HG02852 (cell line): Measurements from ENCODE around the gene PCMTD2.
"Not testable (repeated sequence)": the region's sequence is repeated elsewhere in the genome, so short reads cannot be mapped to it uniquely, and the experiment has no call there.

Source experiments
- ATAC-seq: cut with Tn5 transposase; IDR thresholded peaks from one replicate; pipeline ENCODE4 v1.9.1; 2021; ENCODE audit warnings: mild to moderate bottlenecking, moderate library complexity; ENCODE audit not compliant: unreplicated experiment

PCMTD2 gene

DNA sequence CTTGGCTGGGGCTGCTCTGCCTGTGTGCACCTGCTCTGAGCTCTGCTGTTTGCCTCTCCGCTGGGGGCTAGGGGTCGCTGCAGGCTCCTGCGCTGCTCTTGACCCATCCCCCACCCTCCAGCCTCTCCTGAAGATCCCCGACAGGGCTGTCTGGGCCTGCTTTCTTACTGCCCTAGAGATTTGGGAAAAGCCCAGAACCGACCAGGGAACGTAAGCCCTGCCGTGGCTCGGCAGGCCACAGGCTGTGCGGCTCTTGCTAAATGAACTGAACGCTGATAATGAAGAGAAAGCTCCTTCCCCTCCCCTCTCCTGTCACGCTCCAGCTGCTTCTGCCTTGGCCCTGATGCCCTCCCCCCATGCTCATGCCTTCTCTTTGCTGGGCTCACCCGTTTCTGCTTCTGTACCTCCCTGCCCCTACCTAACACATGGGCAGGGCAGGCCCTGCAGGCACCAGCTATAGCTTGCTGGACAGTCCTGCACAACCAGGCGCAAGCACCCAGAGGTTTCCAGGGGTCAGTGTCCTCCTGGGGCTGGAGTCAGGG lies 32.0 kb upstream of the PCMTD2 start:
- no peak for ATAC-seq

DNA sequence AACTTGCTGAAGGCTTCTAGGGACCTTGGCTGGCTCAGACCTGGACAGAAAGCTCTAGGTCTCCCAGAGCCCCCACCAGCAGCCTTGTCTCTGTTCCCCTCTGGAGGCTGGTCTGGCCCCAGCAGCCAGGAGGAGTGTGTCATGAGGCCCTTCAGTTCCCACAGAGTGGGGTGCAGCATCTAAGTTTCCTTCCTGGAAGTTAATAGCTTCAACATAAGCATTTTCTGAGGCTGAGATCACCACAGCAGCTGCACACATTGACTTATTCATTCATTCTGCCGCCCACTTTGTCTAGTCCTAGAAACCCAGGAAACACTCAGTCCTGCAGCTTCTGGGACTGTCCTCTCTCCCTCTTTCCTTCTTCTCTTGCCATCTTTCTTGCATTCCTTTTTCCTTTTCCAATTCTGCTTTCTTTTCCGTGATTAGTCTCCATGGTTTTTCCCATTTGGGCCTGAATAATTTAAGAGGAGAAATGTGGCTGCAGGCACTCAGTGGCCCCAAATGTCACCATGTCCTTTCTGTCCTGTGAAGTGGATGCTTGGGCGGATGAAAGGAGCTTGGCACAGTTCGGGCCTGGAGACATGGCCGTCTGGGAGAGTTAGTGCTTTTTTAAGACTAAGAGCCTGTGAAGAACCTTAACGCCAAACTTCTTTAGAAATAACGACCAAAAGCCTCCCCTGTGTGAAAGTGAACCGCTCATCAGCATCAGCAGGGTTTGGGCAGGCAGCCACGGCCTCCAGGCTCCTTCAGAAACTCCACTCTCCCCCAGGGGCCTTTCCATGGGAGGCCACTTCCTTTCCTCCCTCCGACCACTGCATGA lies 31.0 kb upstream of the PCMTD2 start:
- no peak for ATAC-seq

DNA sequence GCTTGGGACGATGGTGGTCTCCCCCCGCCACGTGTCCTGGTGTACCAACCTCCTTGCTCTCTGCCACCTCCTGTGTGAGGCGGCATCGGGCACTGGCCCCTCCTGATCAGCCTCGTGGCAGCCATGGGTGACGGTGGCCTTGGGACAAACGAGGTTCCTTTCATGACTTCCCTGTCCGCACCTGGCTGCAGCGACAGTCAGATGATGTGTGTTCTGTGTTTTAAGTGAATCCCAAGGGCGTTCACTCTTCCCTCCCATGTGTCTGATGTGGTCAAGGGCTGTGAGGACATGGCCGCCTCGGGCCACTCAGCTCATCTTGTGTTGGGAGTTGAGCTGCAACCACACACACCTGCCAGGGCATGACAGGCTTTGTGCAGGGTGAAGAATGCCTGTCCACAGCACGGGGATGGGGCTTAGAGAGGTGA lies 30.4 kb upstream of the PCMTD2 start:
- no peak for ATAC-seq

DNA sequence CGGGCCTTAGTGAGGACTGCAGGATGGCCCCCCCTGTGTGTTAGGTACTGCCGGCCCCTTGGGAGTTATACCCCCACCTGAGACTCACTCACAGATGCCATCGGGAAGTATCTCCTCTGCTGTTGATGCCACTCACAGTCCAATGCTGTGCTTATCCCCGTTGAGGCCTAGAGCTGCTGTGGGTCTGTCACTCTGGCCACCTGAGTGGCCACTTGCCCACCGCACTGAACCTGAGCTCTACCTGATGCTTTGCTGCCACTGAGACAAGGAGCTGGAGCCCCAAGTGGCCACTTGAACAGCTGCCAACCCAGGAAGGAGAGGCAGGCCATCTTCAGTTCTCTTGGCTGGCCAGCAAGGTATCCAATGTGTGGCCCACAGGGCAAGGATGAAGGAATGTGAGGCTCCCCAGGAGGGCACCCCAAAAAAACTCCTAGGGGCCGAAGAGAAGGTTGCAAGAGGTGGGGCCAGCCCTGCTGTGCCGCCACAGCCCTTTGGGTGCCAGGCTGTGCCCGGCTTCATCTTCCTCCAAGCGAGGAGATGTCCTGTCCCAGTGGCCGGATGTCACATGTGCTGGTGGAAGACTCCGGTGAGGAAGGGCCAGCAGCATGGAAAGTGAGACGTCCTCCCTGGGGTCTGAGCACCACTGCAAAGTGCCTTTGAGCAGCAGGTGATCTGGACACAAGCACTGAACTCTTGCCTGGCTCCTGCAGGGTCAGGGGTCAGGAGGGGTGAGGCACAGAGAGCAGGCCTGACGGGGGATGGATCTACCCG lies 29.5 kb upstream of the PCMTD2 start:
- ATAC-seq: no peak

DNA sequence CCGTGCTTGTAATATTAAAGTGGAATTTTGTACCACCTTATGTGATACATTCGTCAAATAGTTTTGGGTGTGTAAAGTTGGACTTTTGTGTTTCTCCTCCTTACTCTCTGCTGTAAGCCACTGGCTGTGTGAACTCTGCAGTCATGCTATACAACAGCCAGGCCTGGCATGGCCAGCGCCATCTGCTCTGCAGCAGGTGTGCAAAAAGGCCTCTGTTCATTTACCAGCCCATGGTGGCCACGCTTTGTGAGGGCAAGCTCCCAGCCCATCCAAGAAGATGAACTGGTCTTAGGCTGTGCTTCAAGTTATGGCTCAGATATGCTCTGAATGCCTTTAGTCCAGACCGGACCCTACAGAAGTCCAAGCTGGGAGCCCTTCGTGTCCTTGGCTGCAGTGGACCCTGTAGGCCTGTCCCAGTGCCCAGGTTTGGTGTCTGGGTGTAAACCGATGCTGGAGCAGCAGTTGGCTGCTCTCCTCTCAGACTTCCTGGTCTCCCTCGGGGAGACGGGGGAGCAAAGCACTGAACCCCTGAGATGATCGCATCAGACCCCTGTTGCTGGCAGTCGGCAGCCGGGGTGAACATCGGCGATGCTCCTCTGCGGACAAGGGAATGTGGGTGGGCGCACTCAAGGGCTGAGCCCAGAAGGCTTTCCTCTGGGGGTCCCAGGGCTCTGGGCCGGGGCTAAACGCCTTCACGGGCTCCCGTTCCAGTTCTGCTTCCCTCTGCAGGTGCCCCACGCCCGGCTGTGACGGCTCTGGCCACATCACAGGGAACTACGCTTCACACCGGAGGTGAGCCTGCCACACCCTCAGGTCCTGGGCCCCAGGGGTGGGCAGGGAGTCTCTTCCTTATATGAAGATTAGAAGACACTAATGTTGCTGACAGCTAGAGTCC lies 28.6 kb upstream of the PCMTD2 start:
- no peak for ATAC-seq

DNA sequence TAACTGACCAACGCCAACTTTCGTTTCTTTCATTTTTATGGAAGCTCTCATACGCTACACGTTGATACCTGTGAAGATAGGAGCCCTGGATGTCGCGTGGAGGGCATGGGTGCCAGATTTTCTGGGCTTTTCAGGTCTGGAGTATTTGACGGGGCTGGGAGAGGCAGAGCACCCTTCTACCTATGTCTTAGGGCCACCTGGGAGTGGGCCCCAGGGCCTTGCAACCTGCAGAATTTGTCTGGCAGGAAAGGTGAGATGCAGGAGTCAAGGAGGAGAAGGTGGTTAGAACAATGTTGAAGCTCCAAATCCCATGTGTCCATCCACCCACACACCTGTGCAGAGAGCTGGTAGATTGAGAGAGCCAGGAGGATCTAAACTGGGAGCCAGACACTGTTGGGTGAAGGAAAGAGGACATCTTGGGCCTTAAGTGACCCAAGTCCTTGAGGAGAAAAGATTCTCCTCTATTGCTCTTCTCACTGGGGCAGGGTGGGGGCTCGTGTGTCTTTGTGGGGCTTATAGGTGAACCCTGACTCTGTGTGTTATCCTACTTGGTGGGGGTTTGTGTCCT lies 27.4 kb upstream of the PCMTD2 start:
- no peak for ATAC-seq

DNA sequence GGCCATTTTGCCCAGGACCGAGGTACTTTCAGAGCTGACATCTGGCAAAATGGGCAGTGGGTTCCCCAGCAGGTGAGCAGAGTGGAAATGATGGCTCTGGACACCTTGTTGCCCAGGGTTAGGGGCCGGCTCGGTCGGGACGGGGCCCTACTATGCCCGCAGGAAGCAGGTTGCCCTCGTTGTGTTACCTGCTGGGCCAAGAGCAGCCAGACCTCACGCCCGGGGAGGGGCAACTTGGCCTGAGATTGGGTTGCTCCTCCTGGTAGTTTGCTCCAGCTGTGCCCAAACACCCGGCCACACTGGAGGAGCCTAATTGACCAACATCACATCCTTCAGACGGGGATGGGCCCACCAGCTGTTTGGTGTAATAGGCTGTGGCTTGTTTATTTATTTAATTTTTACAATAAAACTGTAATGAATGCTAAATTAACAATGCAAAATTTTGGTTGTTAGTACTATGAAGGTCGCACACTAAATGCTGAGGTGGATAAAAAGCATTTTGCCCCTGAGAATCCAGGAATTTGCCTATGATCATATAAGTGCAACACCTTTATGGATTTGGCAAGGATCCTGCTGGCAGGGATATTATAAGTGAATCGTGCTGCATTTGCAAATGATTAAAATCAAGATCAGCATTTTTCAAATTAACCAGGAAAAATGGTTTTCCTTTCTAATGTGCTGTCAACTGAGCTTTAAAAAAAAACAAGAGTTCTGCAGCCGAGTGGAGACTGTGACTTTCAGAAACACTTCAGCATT lies 26.6 kb upstream of the PCMTD2 start:
- ATAC-seq: no peak

DNA sequence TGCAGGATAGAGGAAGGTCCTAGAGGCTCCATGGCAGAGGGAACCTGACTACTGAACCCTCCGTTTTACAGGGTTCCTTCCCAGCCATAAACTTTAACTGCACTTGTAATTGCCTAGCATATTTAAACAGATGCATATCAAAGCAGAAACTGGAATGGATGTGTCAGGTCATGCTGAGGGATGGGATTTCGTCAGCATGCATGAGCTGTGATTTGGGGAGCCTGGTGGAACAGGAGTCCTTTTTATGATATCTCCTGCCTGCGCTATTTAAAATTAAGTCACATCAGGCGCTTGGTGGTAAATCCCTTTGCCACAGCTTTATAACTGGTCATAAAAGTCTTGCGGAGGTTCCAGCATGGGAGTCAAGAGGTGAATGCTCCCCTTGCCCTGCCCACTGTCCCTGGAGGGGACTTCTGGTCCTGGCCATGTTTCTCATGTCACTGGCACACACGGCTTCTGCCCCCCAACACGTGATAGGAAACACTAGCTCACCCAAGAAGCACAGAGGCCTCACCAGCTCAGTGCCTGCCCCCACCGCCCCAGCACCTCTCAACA lies 26.0 kb upstream of the PCMTD2 start:
- ATAC-seq: no peak

DNA sequence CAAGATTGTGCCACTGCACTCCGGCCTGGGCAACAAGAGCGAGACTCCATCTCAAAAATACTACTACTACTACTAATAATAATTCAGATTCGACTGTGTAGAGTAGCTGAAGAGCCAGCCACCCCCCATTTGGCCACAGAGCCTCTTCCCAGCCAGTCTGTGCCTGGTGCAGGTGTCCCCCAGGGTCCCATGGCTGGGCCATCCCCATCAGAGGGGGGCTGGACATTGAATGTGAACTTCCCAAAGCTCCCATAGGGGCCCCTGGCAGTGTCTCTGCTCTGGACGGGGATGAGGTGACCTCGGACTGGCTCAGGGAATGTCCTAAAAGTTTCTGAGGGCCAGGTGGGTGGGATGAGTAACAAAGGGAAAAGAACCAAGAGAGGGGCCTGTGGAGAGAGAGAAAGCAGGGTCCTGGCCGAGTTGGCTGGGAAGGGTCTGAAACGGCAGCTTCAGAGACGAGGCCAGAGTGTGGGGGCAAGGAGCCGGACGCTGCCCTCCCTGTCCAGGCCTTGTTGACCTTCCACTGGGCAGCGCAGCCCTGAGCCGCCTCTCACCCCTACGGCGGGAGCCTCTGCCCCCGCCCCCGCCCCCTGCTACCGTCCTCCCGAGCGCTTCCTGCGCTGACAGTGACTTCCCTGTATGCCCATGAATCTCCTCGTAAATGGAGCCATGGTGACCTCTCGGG lies 24.9 kb upstream of the PCMTD2 start:
- ATAC-seq: no peak

DNA sequence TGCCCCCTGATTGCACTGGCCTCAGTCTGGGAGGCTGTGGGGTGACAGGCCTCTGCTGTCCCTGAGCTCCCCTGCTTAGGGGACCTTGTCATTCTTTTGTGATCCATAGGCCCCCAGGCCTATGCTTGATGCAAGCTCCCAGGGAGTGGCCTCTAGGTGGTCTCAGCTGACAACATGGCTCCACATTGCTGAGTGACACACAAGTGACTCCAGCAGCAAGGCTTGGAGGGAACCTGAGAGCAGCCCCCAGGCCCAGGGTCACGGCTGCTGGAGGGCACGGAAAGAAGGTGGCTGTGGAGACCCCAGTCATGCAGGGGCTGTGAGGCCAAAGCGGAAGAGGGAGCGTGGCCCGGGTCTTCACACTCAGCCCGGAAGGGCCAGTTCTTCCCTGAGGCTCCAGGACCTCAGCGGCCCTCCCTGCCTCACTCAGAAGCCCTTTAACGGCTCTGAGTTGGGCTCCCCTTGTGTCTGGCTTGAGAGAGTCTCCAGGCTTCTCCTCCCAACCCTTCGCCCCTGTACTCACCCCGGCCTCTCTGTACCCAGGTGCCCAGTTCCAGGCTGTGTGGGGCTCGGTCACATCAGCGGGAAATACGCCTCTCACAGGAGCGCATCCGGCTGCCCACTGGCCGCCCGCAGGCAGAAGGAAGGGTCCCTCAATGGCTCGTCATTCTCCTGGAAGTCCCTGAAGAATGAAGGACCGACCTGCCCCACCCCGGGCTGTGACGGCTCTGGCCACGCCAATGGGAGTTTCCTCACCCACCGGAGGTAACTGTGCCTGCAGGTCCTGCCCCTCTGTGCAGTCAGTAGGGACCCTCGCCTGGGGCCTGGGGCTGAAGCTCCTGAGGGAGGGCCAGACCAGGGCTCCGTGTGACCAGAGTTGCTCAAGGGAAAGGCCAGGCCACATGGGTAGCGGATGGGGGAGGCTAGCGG lies 23.7 kb upstream of the PCMTD2 start:
- ATAC-seq: no peak

DNA sequence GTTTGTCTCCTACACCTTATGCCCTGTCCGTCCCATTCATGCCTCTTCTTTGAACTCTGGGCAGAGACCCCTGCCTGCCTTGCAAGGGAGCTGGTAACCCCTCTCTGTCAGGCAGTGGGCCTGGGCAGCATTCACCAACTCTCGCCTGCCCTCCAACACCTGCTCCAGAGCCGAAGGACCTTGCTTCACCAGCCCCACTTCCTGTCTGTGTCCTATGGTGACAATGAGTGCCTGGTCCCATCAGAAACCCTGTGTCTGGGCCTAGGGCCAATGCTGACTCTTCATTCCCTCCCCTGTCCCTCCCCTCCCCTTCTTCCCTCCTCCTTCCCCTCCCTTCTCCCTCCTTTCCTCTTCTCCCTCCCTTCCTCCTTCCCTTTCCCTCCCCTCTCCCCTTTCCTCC lies 22.8 kb upstream of the PCMTD2 start:
- no peak for ATAC-seq

DNA sequence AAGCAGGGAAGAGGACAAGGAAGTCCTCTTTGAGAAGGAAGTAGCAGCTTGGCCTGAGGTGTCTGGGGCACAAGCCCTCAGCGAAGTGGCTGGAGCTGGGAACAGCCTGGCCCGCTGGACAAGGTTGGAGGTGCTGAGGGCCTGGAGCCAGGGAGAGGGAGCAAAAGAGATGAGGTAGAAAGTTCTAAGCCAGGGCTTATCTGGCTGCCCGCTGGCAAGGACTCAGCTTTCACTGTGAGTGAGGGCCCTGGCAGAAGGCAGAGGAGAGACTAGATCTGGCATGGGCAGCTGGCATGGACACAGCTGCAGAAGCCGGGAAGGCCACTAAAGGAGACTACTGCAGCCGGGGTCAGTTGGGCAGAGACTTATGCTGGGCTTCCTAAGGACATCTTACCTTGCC lies 21.8 kb upstream of the PCMTD2 start:
- no peak for ATAC-seq

DNA sequence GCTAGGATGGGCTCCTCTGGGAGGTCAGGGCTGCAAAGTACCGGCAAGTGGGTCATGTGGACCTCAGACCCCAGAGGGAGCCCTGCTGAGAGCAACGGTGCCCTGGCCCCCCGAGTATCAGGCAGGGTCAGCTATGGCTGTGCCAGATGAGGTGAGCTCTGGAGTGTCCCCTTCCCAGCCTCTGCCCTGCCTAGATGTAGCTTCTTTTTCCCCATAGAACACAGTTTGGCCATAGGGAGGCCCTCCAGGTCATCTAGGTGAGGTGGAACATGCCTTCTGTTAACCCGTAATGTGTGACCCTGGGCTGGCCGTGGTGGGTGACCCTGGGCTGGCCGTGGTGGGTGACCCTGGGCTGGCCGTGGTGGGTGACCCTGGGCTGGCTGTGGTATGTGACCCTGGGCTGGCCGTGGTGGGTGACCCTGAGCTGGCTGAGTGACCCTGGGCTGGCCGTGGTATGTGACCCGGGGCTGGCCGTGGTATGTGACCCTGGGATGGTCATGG lies 21.2 kb upstream of the PCMTD2 start:
- no peak for ATAC-seq

DNA sequence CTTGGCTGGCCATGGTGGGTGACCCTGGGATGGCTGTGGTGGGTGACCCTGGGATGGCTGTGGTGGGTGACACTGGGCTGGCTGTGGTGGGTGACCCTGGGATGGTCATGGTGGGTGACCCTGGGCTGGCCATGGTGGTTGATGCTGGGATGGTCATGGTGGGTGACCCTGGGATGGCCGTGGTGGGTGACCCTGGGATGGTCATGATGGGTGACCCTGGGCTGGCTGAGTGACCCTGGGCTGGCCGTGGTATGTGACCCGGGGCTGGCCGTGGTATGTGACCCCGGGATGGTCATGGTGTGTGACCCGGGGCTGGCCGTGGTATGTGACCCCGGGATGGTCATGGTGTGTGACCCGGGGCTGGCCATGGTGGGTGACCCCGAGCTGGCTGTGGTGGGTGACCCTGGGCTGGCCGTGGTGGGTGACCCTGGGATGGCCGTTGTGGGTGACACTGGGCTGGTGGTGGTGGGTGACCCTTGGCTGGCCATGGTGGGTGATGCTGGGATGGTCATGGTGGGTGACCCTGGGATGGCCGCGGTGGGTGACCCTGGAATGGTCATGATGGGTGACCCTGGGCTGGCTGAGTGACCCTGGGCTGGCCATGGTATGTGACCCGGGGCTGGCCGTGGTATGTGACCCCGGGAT lies 20.5 kb upstream of the PCMTD2 start:
- not testable (repeated sequence) for ATAC-seq

DNA sequence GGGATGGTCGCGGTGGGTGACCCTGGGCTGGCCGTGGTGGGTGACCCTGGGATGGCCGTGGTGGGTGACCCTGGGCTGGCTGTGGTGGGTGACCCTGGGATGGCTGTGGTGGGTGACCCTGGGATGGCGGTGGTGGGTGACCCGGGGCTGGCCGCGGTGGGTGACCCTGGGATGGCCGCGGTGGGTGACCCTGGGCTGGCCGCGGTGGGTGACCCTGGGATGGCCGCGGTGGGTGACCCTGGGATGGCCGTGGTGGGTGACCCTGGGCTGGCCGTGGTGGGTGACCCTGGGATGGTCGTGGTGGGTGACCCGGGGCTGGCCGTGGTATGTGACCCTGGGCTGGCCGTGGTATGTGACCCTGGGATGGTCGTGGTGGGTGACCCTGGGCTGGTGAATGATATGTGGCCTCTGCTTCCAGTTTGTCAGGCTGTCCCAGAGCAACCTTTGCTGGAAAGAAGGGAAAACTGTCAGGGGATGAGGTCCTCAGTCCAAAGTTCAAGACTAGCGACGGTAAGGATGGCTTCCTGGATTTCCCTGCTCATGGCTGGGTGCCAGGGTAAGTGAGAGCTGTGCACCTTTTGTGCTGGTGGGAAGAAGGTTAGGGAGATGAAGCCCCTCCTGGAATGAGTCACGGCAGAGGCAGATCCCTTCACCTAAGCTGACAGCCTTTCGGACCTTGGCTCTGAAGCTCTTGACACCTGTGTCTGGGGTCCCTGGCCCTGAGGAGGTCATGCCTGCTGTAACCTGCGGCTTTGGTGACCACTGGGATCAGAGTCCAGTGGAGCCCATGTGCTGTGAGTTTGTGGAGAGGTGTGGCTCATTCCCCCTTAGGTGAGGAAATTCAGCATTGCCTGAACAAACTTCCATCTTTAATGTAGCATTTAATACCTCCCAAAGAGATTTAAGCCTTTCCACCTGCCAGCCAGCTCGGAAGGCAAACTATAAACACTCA lies 19.1 kb upstream of the PCMTD2 start:
- no peak for ATAC-seq

DNA sequence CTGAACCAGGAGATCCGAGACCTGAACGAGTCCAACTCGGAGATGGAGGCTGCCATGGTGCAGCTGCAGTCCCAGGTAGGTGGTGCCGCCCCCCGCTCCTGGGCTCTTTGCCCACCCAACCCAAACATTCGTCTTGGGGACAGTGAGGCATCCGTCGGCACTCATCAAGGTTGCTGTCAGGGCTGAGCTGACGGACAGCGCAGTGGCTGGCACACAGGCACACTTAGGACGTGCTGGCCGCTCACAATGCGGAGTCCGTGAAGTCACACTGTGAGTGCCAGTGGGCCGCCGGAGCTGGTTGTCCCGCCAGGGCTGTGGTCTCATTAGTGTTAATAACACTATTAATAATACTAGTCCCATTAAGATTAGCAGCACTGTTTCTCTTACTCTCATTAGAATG lies 18.2 kb upstream of the PCMTD2 start:
- no peak for ATAC-seq
